Measurements from ENCODE around the gene PLD1.

The PLD1 gene

GRCh38 chr3:171556148-171556547 is 254.1 kb downstream of the PLD1 start:
- no peak for TF ChIP-seq CTCF (IDR thresholded peaks at IDR 0.05; ENCODE audit: control extremely low read depth, extremely low read depth, low read depth, missing control alignments)
- POLR2A ChIA-PET = interaction anchor here (0.6 kb wide), 1 partner anchor 45 kb away, joined by 12 read pairs; no protein-coding TSS in a partner anchor
- no peak for DNase-seq (ENCODE audit: extremely low spot score)
- CTCF ChIA-PET = no interaction called here

DNA sequence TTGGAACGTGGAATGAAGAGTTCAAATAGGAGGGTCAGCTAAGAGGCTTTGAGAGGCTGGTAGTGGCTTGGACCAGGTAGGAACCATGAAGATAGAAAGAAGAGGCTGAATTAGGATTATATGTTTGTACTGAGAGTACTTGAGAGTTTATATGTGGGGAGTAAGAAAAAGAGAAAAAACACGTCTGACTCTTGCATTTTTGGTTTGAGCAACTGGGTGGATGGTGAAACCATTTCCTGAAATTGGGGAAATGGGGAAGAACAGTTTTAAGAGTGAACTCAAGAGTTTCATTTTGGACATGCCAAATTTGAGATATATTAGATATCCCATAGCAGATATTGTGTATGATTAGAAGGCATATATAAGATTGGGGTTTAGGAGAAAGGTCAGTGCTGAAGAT is 257.2 kb downstream of the PLD1 start:
- TF ChIP-seq CTCF (IDR thresholded peaks at IDR 0.05; ENCODE audit: control extremely low read depth, extremely low read depth, low read depth, missing control alignments) = no peak
- no peak for DNase-seq (ENCODE audit: extremely low spot score)
- POLR2A ChIA-PET = no interaction called here
- CTCF ChIA-PET = interaction anchor here (1.5 kb wide), 1 partner anchor 13 kb away, joined by 5 read pairs; no protein-coding TSS in a partner anchor

DNA sequence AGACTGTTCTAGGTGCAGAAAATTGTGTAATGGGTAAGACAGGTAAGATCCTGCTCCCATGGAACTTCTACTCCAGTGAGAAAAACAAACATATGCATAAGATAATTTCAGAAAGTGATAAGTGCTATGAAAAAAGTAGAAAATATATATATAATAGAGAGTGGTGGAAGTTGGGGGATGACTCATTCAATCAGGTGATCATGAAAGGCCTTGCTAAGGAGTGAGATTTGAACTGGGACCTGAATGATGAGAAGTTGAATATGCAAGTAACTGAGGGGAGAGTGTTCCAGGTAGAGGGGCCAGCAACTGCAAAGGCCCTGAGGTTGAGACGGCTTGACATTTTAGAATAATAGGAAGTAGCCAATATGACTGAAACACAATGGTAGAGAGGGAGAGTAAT is 257.8 kb downstream of the PLD1 start:
- ChIA-PET POLR2A (no interaction called here), CTCF (interaction anchor here (1.5 kb wide), 1 partner anchor 14 kb away, joined by 5 read pairs; no protein-coding TSS in a partner anchor)
- no peak for DNase-seq (ENCODE audit: extremely low spot score)
- no peak for TF ChIP-seq CTCF (IDR thresholded peaks at IDR 0.05; ENCODE audit: control extremely low read depth, extremely low read depth, low read depth, missing control alignments)

- CTCF ChIA-PET = interaction anchor here (0.9 to 3.2 kb wide), 2 partner anchors 12 to 15 kb away, joined by 3 to 15 read pairs; no protein-coding TSS in a partner anchor
- POLR2A ChIA-PET = no interaction called here
- no peak for TF ChIP-seq CTCF (IDR thresholded peaks at IDR 0.05; ENCODE audit: control extremely low read depth, extremely low read depth, low read depth, missing control alignments)
- no peak for DNase-seq (ENCODE audit: extremely low spot score)
Measured at GRCh38 chr3:171551296-171551695, 259.0 kb downstream of the PLD1 start.

Data from GM10248 (cell line).